ENCODE results near the gene PRR30.

Gene PRR30

DNA sequence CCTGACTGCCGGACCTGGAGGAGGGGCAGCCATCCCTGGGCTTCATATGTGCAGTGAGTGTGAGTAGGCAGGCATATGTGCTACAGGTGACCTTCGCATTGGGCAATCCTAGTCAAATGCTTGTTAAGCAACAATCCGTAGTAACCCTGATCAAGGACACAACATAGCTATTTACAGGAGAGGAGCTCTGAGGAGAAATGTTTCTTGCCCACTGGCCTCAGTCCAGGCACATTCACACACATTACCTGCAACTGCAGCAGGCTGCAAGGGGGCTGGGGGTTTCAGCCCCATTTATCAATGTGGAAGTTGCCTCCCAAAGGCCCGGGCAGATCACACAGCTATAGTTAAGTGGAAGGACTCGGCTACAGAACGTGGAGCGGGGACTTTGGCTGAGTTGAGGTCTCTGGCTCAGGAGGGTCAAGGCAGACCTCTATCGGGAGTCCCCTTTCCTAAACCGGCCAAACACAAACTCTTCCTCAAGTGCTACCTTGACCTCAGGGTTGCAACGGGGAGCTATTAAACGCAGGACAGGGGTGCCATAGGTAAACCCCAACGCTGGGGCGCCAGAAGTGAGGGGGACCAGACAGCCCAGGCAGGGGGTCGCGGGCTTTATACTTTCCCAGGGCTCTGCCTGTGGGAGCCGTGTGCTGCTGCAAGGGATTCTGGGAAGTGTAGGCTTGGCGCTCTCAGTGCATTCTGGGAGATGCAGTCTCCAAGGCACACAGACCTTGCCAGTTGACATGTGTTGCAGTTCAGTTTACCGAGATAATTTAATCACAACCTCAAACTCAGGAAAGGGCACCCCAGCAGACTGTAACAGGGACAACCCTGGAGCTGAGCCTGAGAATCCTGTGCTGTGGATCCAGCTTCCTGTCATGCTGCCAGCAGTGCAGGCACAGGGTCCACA, 43.2 kb downstream of the PRR30 start:
- DNase-seq: peak; percentile 46 to 52

DNA sequence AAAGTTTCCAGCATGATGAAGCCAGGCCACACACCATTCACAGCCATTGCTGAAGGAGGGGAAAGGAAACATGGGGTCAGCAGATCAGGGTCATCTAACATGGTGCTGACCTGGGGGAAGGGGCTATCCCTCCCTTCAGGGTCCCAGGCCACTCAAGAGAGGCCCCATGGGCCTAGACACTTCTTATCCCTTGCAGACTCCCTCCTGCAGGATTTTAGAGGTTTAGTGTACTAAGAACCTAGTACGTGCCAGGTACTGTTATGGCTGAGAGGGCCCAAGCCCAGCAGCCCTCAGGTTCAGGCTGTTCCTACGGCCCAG, 43.8 kb downstream of the PRR30 start:
- no peak for DNase-seq

DNA sequence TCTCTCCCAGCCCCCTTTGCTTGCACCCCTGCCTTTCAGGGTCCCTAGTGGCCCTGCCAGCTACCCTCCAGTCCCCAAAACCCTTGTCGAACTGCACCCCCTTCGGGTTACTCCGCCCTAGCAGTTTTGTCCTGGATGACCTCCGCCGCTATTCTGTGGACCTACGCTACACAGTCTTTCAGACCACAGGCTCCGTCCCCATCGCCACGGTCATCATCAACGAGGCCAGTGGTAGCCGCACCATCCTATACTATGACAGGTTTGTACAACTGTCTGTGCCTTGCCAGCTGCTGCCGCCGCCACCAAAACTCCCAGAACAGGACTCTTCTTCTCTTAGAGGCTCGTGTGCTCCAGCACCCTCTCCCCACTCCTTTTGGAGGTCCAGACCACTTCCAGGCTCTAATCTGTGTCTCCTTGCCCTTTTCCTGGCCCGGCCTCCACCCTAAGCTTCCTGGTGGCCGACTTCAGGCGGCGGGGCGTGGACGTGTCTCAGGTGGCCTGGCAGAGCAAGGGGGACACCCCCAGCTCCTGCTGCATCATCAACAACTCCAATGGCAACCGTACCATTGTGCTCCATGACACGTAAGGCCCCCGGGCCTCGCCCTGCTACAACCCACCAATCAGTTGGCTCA, 44.7 kb downstream of the PRR30 start:
- no peak for DNase-seq

DNA sequence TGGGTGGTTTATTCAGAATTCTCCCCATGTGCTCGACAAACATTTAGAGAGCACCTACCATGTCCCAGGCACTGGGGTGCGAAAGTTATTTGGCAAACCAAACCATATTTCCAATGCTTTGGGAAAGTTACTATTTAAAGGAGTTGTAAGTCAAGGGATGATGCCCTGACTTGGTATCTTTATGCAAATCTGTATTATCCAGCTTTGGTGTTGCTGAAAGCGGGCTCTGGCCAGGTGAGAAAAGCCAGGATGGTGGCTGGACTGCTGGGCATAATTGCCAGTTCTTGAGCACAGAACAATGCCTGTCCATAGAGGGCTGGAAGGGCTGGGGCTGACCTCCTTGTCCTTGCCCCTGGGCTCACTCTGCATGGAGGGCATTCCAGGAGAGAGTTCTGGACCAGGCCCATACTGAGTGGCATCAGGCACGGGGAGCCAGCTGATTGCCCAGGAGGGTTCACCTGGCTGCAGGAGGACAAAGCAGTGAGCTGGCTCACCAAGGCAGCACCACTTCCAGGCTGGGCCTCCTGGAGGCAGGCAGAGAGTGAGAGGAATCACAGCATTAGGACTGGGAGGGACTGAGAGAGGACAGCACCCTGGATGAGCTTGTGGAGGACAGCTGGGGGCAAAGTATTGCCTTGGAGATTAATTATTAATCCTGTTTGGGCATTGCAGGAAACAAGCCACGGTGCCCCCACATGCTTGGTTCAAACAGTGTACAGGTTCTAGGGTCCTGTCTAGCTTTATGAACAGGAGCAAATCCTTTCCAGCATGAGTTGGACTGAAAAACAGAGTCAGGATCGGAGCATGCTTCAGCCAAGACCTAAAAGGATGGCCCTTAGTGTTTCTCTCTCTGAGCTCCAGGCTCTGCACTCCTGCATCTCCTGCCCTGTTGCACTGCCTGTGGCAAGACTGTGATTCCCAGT, 45.5 kb downstream of the PRR30 start:
- no peak for DNase-seq

DNA sequence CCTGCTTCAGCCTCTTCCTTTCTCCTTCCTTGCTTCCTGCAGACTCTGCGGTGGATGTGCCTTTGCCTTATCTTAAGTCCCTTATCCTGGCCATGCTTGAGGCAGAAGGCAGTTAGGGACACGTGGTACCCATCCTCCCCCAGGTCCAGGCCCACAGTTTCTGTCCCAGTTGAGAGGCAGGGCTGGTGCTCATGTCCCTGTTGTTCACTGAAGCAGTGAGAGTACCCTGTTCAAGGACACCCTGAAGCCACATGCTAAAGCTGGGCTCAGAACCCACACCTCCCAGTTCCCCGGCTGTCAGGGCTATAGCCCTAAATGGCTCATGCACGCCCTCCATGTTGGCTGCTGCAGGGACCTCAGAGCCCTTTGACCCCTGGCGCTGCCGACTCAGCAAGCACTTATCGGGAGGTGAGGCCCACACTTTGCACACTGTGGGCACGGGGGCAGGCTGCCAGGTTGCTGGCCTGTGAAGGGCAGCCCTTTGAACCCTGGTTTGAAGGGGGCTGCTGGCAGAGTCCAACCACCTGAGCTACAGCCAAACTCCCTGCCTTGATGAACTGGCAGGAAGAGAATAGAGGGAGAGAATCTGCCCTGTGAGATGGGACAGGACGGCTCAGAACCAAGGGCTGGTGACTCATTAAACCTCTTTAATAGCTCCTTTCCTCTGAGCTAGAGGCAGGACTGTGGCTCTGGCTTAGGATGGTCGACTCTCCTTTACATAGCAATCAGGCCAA, 46.3 kb downstream of the PRR30 start:
- DNase-seq: no peak

DNA sequence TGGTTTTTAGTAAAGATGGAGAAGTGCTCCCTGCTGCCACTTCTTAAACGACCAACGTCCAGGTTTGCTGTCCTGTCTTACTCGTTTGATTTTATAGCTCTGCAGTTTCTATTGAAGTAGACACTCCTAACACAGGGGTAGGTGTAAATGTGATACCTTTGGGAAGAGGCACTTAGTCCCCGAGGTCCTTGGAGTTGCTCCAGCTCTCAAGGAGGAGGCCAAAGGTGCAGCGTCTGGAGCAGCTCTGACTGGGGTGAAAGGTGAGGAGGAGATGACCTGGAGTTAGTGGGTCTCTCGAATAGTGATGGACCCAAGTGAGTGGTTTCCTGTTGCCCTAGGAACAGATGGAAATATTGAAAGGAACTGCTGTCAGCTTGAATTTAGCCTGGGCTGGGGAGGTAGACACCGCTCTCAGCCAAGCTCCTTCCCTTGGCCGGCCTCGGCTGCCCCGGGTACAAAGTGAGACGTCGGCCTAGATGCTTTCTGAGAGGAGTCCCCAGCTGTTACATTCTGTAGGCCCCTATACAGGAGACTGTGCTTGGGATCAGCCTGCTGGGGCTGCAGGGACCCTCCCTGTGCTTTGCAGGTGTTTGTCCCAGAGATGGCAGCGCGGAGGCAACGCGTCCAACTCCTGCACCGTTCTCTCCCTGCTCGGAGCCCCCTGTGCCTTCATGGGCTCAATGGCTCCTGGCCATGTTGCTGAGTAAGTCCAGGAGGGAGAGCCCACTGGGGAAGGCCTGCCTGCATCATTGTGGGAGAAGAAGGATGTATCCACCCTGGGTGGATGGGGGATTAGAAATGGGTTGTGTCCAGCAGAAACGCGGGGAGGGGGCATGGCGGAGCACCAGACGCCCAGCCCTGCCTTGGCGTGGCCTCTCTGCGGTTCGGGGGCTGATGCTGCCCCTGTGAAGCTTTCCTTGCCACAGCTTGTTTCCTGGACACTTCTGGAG, 47.2 kb downstream of the PRR30 start:
- no peak for DNase-seq

DNA sequence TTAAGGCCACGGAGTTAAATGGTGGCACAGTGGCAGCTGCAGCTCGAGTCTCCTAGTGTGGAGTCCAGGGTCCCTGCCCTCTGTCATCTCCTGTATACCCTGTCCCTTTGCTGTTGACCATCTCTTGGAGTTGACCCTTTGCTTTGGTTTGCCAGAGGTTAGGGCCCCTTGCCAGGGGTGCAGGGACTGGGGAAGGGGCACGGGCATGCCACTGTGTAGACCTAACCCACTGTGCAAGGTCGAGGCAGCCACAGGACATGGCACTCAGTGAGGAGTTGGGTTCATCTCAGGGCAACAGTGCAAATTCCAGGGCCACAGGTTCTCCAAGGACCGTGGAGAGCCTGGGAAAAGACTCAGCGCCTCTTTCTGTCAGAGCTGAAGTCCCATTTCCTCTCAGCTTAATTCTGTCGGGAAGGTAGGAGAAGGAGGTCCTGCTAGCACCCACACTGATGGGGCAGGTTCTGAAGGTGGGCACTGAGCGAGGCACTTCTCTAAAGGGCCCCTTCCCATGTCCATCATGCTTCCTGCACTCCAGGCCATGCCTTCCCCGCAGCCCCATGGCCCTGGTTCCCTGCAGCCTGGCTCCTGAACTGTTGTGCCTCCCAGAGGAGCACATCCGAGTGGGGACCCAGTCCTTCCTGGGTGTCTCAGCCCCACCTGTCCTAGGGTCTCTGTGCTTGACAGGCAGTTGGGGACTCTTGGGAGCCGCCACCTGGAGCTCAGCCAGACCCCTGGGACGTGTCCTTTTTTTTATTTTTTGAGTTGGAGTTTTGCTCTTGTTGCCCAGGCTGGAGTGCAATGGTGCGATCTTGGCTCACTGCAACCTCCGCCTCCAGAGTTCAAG, 49.9 kb downstream of the PRR30 start:
- DNase-seq: no peak

DNA sequence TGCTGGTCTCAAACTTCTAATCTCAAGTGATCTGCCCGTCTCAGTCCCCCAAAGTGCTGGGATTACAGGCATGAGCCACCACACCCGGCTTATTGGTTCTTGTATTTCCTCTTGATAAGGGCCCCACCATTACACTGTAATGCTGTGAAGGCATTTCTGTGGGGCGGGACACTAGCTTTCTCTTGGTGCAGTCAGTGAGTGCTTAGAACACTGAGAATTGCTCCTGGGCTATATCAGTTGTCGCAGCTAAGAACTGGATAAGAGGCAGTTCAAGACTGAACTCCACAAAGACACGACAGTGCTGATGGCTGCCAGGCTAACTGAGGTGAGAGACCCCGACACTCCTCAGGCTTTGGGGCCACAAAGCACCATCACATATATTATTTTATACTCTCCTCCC, 50.6 kb downstream of the PRR30 start:
- no peak for DNase-seq

DNA sequence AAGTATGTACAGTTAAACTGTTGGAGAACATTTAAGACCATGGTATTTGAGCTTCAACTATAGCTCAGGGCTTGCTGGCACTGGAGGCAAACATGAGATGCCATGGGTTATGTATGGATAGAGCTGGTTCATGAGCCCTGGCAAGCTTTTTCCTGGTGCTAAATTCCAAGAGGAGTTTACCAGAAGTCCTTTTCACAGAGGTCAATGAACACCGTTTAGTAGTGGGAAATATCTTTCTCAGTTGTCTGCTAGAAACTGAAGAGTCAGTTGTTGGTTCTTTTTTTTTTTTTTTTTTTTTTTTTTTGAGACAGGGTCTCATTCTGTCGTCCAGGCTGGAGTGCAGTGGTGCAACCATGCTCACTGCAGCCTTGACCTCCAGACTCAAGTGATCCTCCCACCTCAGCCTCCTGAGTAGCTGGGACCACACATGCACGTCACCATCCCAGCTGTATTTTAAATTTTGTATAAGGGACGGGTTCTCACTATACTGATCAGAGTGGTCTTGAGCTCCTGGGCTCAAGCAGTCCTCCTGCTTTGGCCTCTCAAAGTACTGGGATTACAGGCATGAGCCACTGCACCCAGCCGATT, 51.3 kb downstream of the PRR30 start:
- DNase-seq: no peak
